A549 (cell line): ENCODE data around the gene MARCHF10. TPM values are rescaled to one million over a fixed set of nuclear protein-coding genes. Genes with fewer than 3 reads are reported as not detected.

Experiments
- ATAC-seq, 2 experiments: fragments of 200-7000 bp in 1 of 2; fragments of >200 bp in 1 of 2; cut with Nextera tagmentation in 1 of 2; cut with Tn5 transposase in 1 of 2; 3 replicates each; pipeline versions ENCODE4 v1.8.0 to v1.9.1; 2018 to 2020; ENCODE audit warnings: mild to moderate bottlenecking in 1 of 2, moderate library complexity in 1 of 2
- CTCF ChIA-PET: fragments of 300-600 bp; sonication (Branson Sonifier 250); formaldehyde crosslinking; extraction: SDS; loops from one replicate; lab custom pipeline; 2021; ENCODE audit warnings: antibody characterized with exemption, inconsistent platforms; lab: Yijun Ruan, JAX
- POLR2A ChIA-PET: fragments of 350-600 bp; formaldehyde crosslinking; extraction: SDS; loops from one replicate; lab custom pipeline; 2021; ENCODE audit warnings: antibody characterized with exemption, inconsistent platforms; lab: Yijun Ruan, JAX
- DNase-seq, 2 experiments: peaks; one replicate each; pipeline versions ENCODE4 v3.0.0 to v3.0.0-alpha.2; 2011 to 2016; ENCODE audit warnings: low read depth in 1 of 2, low spot score in 1 of 2
- FAIRE-seq: peaks from 2 replicates; lab custom pipeline; 2011; peaks lifted over from hg19 to GRCh38; lab: Jason Lieb, UNC
- H3K27ac ChIP-seq, 2 experiments: fragments of >200 bp; sonication (Bioruptor Twin); formaldehyde crosslinking; 3 replicates each; pipeline ENCODE4 v1.5.1; 2016 to 2017
- H3K4me1 ChIP-seq: fragments of >200 bp; sonication (Bioruptor Twin); formaldehyde crosslinking; 3 replicates; pipeline ENCODE4 v1.6.1; 2016
- H3K4me2 ChIP-seq: fragments of >200 bp; sonication (Bioruptor Twin); formaldehyde crosslinking; 3 replicates; pipeline ENCODE4 v1.6.1; 2016
- H3K4me3 ChIP-seq: fragments of >200 bp; sonication (Bioruptor Twin); formaldehyde crosslinking; 3 replicates; pipeline ENCODE4 v1.5.1; 2016
- H3K9me3 ChIP-seq: fragments of >200 bp; sonication (Bioruptor Twin); formaldehyde crosslinking; 3 replicates; pipeline ENCODE4 v1.6.1; 2016
- CHD2 ChIP-seq: fragments of 150-350 bp; IDR thresholded peaks from 2 replicates; pipeline ENCODE4 v1.6.1; 2014; ENCODE audit warnings: low read length; ENCODE audit not compliant: partially characterized antibody
- CTCF ChIP-seq: fragments of >200 bp; sonication (Bioruptor Twin); formaldehyde crosslinking; IDR thresholded peaks from 3 replicates; pipeline ENCODE4 v1.5.1; 2016
- E2F6 ChIP-seq: IDR thresholded peaks from 2 replicates; pipeline ENCODE4 v1.6.1; 2012; ENCODE audit warnings: low read depth, borderline replicate concordance
- EHMT2 ChIP-seq: fragments of 200-600 bp; sonication (generic); IDR thresholded peaks from 2 replicates; pipeline ENCODE4 v1.6.1; 2016; ENCODE audit warnings: antibody characterized with exemption, low read depth, mild to moderate bottlenecking, moderate library complexity
- EP300 ChIP-seq, 2 experiments: fragments of >200 bp; sonication (Bioruptor Twin); formaldehyde crosslinking; IDR thresholded peaks; 2 replicates in 1 of 2; 3 replicates in 1 of 2; pipeline ENCODE4 v1.6.1; 2016 to 2017
- FOSL2 ChIP-seq, 2 experiments: fragments of 450-650 bp in 1 of 2; fragments of >200 bp in 1 of 2; sonication (Bioruptor Twin) in 1 of 2; formaldehyde crosslinking; IDR thresholded peaks; 2 replicates each; pipeline versions ENCODE4 v1.5.0 to v1.6.1; 2016 to 2020; ENCODE audit warnings: mild to moderate bottlenecking in 1 of 2, moderate library complexity in 1 of 2
- FOXS1 ChIP-seq: fragments of 250-450 bp; sonication (Bioruptor Pico); IDR thresholded peaks from 2 replicates; pipeline ENCODE4 v1.5.0; 2020; ENCODE audit warnings: mild to moderate bottlenecking, moderate library complexity
- GATA3 ChIP-seq: IDR thresholded peaks from 2 replicates; pipeline ENCODE4 v1.6.1; 2012; ENCODE audit warnings: borderline replicate concordance
- HDAC2 ChIP-seq: fragments of 200-600 bp; sonication (generic); IDR thresholded peaks from 2 replicates; pipeline ENCODE4 v1.6.1; 2016
- HES2 ChIP-seq: fragments of >200 bp; sonication (Bioruptor Twin); formaldehyde crosslinking; IDR thresholded peaks from 2 replicates; pipeline ENCODE4 v1.6.1; 2016
- HEYL ChIP-seq: fragments of 250-450 bp; sonication (Bioruptor Pico); IDR thresholded peaks from 2 replicates; pipeline ENCODE4 v1.8.0; 2021; ENCODE audit warnings: mild to moderate bottlenecking, moderate library complexity
- HMGXB4 ChIP-seq: fragments of 250-450 bp; sonication (Bioruptor Pico); IDR thresholded peaks from 2 replicates; pipeline ENCODE4 v1.5.0; 2021; ENCODE audit warnings: mild to moderate bottlenecking, moderate library complexity, borderline replicate concordance
- HOXA7 ChIP-seq: fragments of 250-450 bp; sonication (Bioruptor Pico); IDR thresholded peaks from 2 replicates; pipeline ENCODE4 v1.5.0; 2020; ENCODE audit warnings: mild to moderate bottlenecking, moderate library complexity
- JUN ChIP-seq, 2 experiments: fragments of >200 bp; sonication (Bioruptor Twin); formaldehyde crosslinking; IDR thresholded peaks; 2 replicates in 1 of 2; 3 replicates in 1 of 2; pipeline ENCODE4 v1.6.1; 2016 to 2017
- JUNB ChIP-seq: fragments of >200 bp; sonication (Bioruptor Twin); formaldehyde crosslinking; IDR thresholded peaks from 2 replicates; pipeline ENCODE4 v1.6.1; 2016
- MAFK ChIP-seq: fragments of 450-650 bp; IDR thresholded peaks from 2 replicates; pipeline ENCODE4 v1.6.1; 2014; ENCODE audit not compliant: partially characterized antibody
- MYC ChIP-seq: IDR thresholded peaks from 2 replicates; pipeline ENCODE4 v1.6.1; 2012; ENCODE audit warnings: mild to moderate bottlenecking, inconsistent platforms, low read length, improper control_type of control experiment, borderline replicate concordance
- NFE2L2 ChIP-seq: fragments of 150-350 bp; conservative IDR thresholded peaks from 2 replicates; pipeline ENCODE4 v1.6.1; 2014; ENCODE audit warnings: low read length
- NR3C1 ChIP-seq: fragments of >200 bp; sonication (Bioruptor Twin); formaldehyde crosslinking; IDR thresholded peaks from 3 replicates; pipeline ENCODE4 v1.6.1; 2017
- POLR2A ChIP-seq: IDR thresholded peaks from 2 replicates; pipeline ENCODE4 v1.6.1; 2012; ENCODE audit warnings: mild to moderate bottlenecking, low read length
- POLR2AphosphoS2 ChIP-seq: conservative IDR thresholded peaks from 2 replicates; pipeline ENCODE4 v1.6.1; 2012; ENCODE audit warnings: low read length, improper control_type of control experiment, inconsistent platforms
- RFX5 ChIP-seq: fragments of 450-650 bp; IDR thresholded peaks from 2 replicates; pipeline ENCODE4 v1.7.1; 2014; ENCODE audit warnings: antibody characterized with exemption, mild to moderate bottlenecking, moderate library complexity
- ZNF302 ChIP-seq: fragments of 250-450 bp; sonication (Bioruptor Pico); IDR thresholded peaks from 2 replicates; pipeline ENCODE4 v1.9.0; 2021; ENCODE audit warnings: inconsistent platforms, mild to moderate bottlenecking, moderate library complexity
- WGBS: methylation state at CpG from one replicate; pipeline ENCODE4 v1.1.6; 2017; ENCODE audit errors: missing lambda C conversion rate; 5-methylcytosine and 5-hydroxymethylcytosine counted together
- polyA plus RNA-seq, 4 experiments: library from polyadenylated mRNA; depleted of rRNA in 3 of 4; stranded (reverse); fragments of >200 nt; fragmentation: RNase III in 1 of 4; extraction: RNeasy Plus Mini Kit Qiagen cat#74134 plus additional on column Dnase treatment in 1 of 4; gene quantifications; 2 replicates in 3 of 4; 3 replicates in 1 of 4; pipeline ENCODE4 v1.2.3, GENCODE V29; 2011 to 2017

MARCHF10 gene
- polyA plus RNA-seq, 2 of the 4 experiments (the other 2 are of a cell fraction) = 0.43 to 0.57 TPM

- Histone ChIP-seq H3K4me1 (peaks cover 6% of the 10 kb centered on the region; the same call in 1 of the 3 replicates), H3K4me2 (no peak overlapping the region), H3K27ac (no peak overlapping the region), H3K9me3 (no peaks in the 10 kb centered on the region), H3K4me3 (no peak overlapping the region)
- TF ChIP-seq RFX5 = no peak
- TF ChIP-seq GATA3 = no peak
- TF ChIP-seq HOXA7 = no peak
- no peak for TF ChIP-seq EP300 (IDR thresholded peaks at IDR 0.05)
- TF ChIP-seq HES2 = no peak
- no peak for TF ChIP-seq E2F6
- ChIA-PET CTCF (interaction anchor here (0.6 to 13.1 kb wide), 5 partner anchors 15 to 937 kb away, joined by 3 to 178 read pairs (median 11); no protein-coding TSS in a partner anchor), POLR2A (no interaction called here)
- 86% methylated on average over 3 of the region's 3 CpGs for WGBS
- FAIRE-seq = no peak
- ATAC-seq = no peak
- DNase-seq = no peak
These were observed 133.3 kb downstream of the MARCHF10 start for GRCh38 chr17:62674841-62675240.

GRCh38 chr17:62674363-62674739 is 133.8 kb downstream of the MARCHF10 start:
- DNase-seq (no peak), FAIRE-seq (no peak), ATAC-seq (no peak)
- H3K4me2 ChIP-seq = no peak overlapping the region
- peaks cover 6% of the 10 kb centered on the region; the same call in 1 of the 3 replicates for H3K4me1 ChIP-seq
- ChIA-PET CTCF (interaction anchor here (0.6 to 13.1 kb wide), 8 partner anchors 16 to 938 kb away, joined by 3 to 178 read pairs (median 4); no protein-coding TSS in a partner anchor), POLR2A (no interaction called here)
- TF ChIP-seq CTCF (no peak), HES2 (no peak), JUNB (no peak), JUN (IDR thresholded peaks at IDR 0.05) (no peak), NR3C1 (no peak), POLR2AphosphoS2 (no peak), EHMT2 (no peak), NFE2L2 (no peak), ZNF302 (CRISPR knock-in tag) (no peak)
- H3K9me3 ChIP-seq = no peaks in the 10 kb centered on the region
- 83% methylated on average over 6 of the region's 6 CpGs for WGBS
- H3K27ac ChIP-seq = no peak overlapping the region
- no peak overlapping the region for H3K4me3 ChIP-seq

GRCh38 chr17:62673614-62674362 is 134.3 kb downstream of the MARCHF10 start:
- Histone ChIP-seq H3K4me2 (no peak overlapping the region), H3K4me3 (no peak overlapping the region), H3K27ac (no peak overlapping the region), H3K4me1 (peaks cover 6% of the 10 kb centered on the region; the same call in 1 of the 3 replicates), H3K9me3 (no peaks in the 10 kb centered on the region)
- CTCF ChIA-PET = interaction anchor here (0.6 to 13.1 kb wide), 27 partner anchors 8 to 948 kb away, joined by 3 to 178 read pairs (median 4); partner anchors contain the start of gene TANC2
- no peak for ATAC-seq
- POLR2A ChIA-PET = no interaction called here
- WGBS = 91% methylated on average over 19 of the region's 20 CpGs
- TF ChIP-seq EHMT2 = no peak
- no peak for TF ChIP-seq RFX5
- TF ChIP-seq EP300 (IDR thresholded peaks at IDR 0.05) = no peak
- no peak for TF ChIP-seq HDAC2
- no peak for TF ChIP-seq NFE2L2
- TF ChIP-seq POLR2AphosphoS2 = no peak
- TF ChIP-seq POLR2A = no peak
- no peak for TF ChIP-seq MYC
- TF ChIP-seq HMGXB4 (CRISPR knock-in tag) = no peak
- TF ChIP-seq FOXS1 (CRISPR knock-in tag) = no peak
- no peak for TF ChIP-seq FOSL2 (IDR thresholded peaks at IDR 0.05)
- no peak for TF ChIP-seq FOSL2 (CRISPR knock-in tag; IDR thresholded peaks at IDR 0.05)
- no peak for TF ChIP-seq MAFK
- TF ChIP-seq HEYL (CRISPR knock-in tag) = no peak
- TF ChIP-seq CHD2 = no peak
- no peak for TF ChIP-seq ZNF302 (CRISPR knock-in tag)
- no peak for DNase-seq
- FAIRE-seq = no peak
